ENCODE data around the gene ARPC5.

Gene ARPC5

GRCh38 chr1:183676586-183677189 lies 41.1 kb upstream of the ARPC5 start:
- Histone ChIP-seq H2BK15ac (ENCODE audit: low read length) (no peak overlapping the region), H4K91ac (ENCODE audit: low read depth, low read length, poor library complexity) (no peak overlapping the region), H3K27ac (replicated peaks; ENCODE audit: low read length) (no peak overlapping the region), H3K79me1 (ENCODE audit: low read depth, low read length) (no peaks in the 10 kb centered on the region), H2BK5ac (ENCODE audit: low read length) (no peak overlapping the region), H3K9ac (ENCODE audit: low read depth, low read length, poor library complexity) (no peak overlapping the region), H3K4me3 (ENCODE audit: low read length in 2 of 2) (peak overlapping the region in 1 of 2 donors; percentile 3), H3K36me3 (replicated peaks in 1 of 2; ENCODE audit: control insufficient read depth in 2 of 2, insufficient read depth in 2 of 2, low read length in 2 of 2) (no peaks in the 10 kb centered on the region), H3K23ac (ENCODE audit: low read depth, low read length, poor library complexity) (no peak overlapping the region), H3K4me2 (ENCODE audit: insufficient read depth, low read length, poor library complexity, severe bottlenecking) (no peak overlapping the region), H4K8ac (ENCODE audit: low read depth, low read length) (no peak overlapping the region), H3K14ac (ENCODE audit: low read length) (no peak overlapping the region), H2AK5ac (ENCODE audit: low read depth, low read length) (no peak overlapping the region), H3K9me3 (replicated peaks in 1 of 2; ENCODE audit: control insufficient read depth in 2 of 2, insufficient read depth in 1 of 2, low read depth in 1 of 2, low read length in 2 of 2) (peaks cover 0 to 5% of the 10 kb centered on the region in 2 donors), H3K4ac (ENCODE audit: low read length) (no peak overlapping the region), H3K4me1 (ENCODE audit: control insufficient read depth in 2 of 2, insufficient read depth in 1 of 2, low read depth in 1 of 2, low read length in 2 of 2) (peaks cover 0 to 6% of the 10 kb centered on the region in 2 donors), H2BK120ac (ENCODE audit: low read depth, low read length) (no peak overlapping the region), H2BK12ac (ENCODE audit: low read length) (no peak overlapping the region), H3K27me3 (ENCODE audit: control insufficient read depth in 3 of 3, insufficient read depth in 3 of 3, low read depth in 1 of 3, low read length in 3 of 3) (no peaks in the 10 kb centered on the region), H3K18ac (ENCODE audit: low read length) (no peak overlapping the region), H2AFZ (ENCODE audit: low read length) (peak overlapping the region; percentile 59)
- DNase-seq (ENCODE audit: low spot score) = no peak
- WGBS, 2 donors (ENCODE audit: extremely low coverage in 2 of 2, insufficient read length in 2 of 2, insufficient replicate concordance in 1 of 2) = no CpG with 5 or more reads among the region's 2 CpGs

GRCh38 chr1:183675883-183676585 lies 40.5 kb upstream of the ARPC5 start:
- H3K4me3 ChIP-seq (ENCODE audit: low read length in 2 of 2) = peak overlapping the region in 1 of 2 donors; percentile 3
- H3K4ac ChIP-seq (ENCODE audit: low read length) = no peak overlapping the region
- H3K9me3 ChIP-seq (replicated peaks in 1 of 2; ENCODE audit: control insufficient read depth in 2 of 2, insufficient read depth in 1 of 2, low read depth in 1 of 2, low read length in 2 of 2) = peaks cover 0 to 10% of the 10 kb centered on the region in 2 donors
- no peak overlapping the region for H4K8ac ChIP-seq (ENCODE audit: low read depth, low read length)
- no peak overlapping the region for H3K9ac ChIP-seq (ENCODE audit: low read depth, low read length, poor library complexity)
- H3K4me1 ChIP-seq (ENCODE audit: control insufficient read depth in 2 of 2, insufficient read depth in 1 of 2, low read depth in 1 of 2, low read length in 2 of 2) = peaks cover 0 to 6% of the 10 kb centered on the region in 2 donors
- H2AFZ ChIP-seq (ENCODE audit: low read length) = peak overlapping the region; percentile 59
- no peak for DNase-seq (ENCODE audit: low spot score)
- H4K91ac ChIP-seq (ENCODE audit: low read depth, low read length, poor library complexity) = no peak overlapping the region
- no peaks in the 10 kb centered on the region for H3K36me3 ChIP-seq (replicated peaks in 1 of 2; ENCODE audit: control insufficient read depth in 2 of 2, insufficient read depth in 2 of 2, low read length in 2 of 2)
- H2BK5ac ChIP-seq (ENCODE audit: low read length) = no peak overlapping the region
- no peak overlapping the region for H2BK120ac ChIP-seq (ENCODE audit: low read depth, low read length)
- no CpG with 5 or more reads among the region's 3 CpGs for WGBS, 2 donors (ENCODE audit: extremely low coverage in 2 of 2, insufficient read length in 2 of 2, insufficient replicate concordance in 1 of 2)
- H3K4me2 ChIP-seq (ENCODE audit: insufficient read depth, low read length, poor library complexity, severe bottlenecking) = no peak overlapping the region
- no peak overlapping the region for H3K14ac ChIP-seq (ENCODE audit: low read length)
- no peaks in the 10 kb centered on the region for H3K79me1 ChIP-seq (ENCODE audit: low read depth, low read length)
- no peak overlapping the region for H3K18ac ChIP-seq (ENCODE audit: low read length)
- no peak overlapping the region for H3K23ac ChIP-seq (ENCODE audit: low read depth, low read length, poor library complexity)
- H2AK5ac ChIP-seq (ENCODE audit: low read depth, low read length) = no peak overlapping the region
- H3K27me3 ChIP-seq (ENCODE audit: control insufficient read depth in 3 of 3, insufficient read depth in 3 of 3, low read depth in 1 of 3, low read length in 3 of 3) = no peaks in the 10 kb centered on the region
- H2BK15ac ChIP-seq (ENCODE audit: low read length) = no peak overlapping the region
- no peak overlapping the region for H3K27ac ChIP-seq (replicated peaks; ENCODE audit: low read length)
- H2BK12ac ChIP-seq (ENCODE audit: low read length) = no peak overlapping the region

GRCh38 chr1:183675381-183675780 lies 39.8 kb upstream of the ARPC5 start:
- H3K9ac ChIP-seq (ENCODE audit: low read depth, low read length, poor library complexity) = no peak overlapping the region
- no peak overlapping the region for H3K14ac ChIP-seq (ENCODE audit: low read length)
- peaks cover 0 to 6% of the 10 kb centered on the region in 2 donors for H3K4me1 ChIP-seq (ENCODE audit: control insufficient read depth in 2 of 2, insufficient read depth in 1 of 2, low read depth in 1 of 2, low read length in 2 of 2)
- no peak overlapping the region for H3K27ac ChIP-seq (replicated peaks; ENCODE audit: low read length)
- H3K36me3 ChIP-seq (replicated peaks in 1 of 2; ENCODE audit: control insufficient read depth in 2 of 2, insufficient read depth in 2 of 2, low read length in 2 of 2) = no peaks in the 10 kb centered on the region
- no peak overlapping the region for H4K8ac ChIP-seq (ENCODE audit: low read depth, low read length)
- H3K27me3 ChIP-seq (ENCODE audit: control insufficient read depth in 3 of 3, insufficient read depth in 3 of 3, low read depth in 1 of 3, low read length in 3 of 3) = no peaks in the 10 kb centered on the region
- H2BK5ac ChIP-seq (ENCODE audit: low read length) = no peak overlapping the region
- no peak overlapping the region for H3K4me3 ChIP-seq (ENCODE audit: low read length in 2 of 2)
- no peak overlapping the region for H2AK5ac ChIP-seq (ENCODE audit: low read depth, low read length)
- H3K4ac ChIP-seq (ENCODE audit: low read length) = no peak overlapping the region
- DNase-seq (ENCODE audit: low spot score) = no peak
- no peak overlapping the region for H3K23ac ChIP-seq (ENCODE audit: low read depth, low read length, poor library complexity)
- H2BK120ac ChIP-seq (ENCODE audit: low read depth, low read length) = no peak overlapping the region
- H2BK12ac ChIP-seq (ENCODE audit: low read length) = no peak overlapping the region
- no peak overlapping the region for H4K91ac ChIP-seq (ENCODE audit: low read depth, low read length, poor library complexity)
- H3K9me3 ChIP-seq (replicated peaks in 1 of 2; ENCODE audit: control insufficient read depth in 2 of 2, insufficient read depth in 1 of 2, low read depth in 1 of 2, low read length in 2 of 2) = peaks cover 0 to 15% of the 10 kb centered on the region in 2 donors
- H3K4me2 ChIP-seq (ENCODE audit: insufficient read depth, low read length, poor library complexity, severe bottlenecking) = no peak overlapping the region
- H2BK15ac ChIP-seq (ENCODE audit: low read length) = no peak overlapping the region
- H3K79me1 ChIP-seq (ENCODE audit: low read depth, low read length) = no peaks in the 10 kb centered on the region
- H2AFZ ChIP-seq (ENCODE audit: low read length) = no peak overlapping the region
- no peak overlapping the region for H3K18ac ChIP-seq (ENCODE audit: low read length)

GRCh38 chr1:183674886-183675285 lies 39.3 kb upstream of the ARPC5 start:
- Histone ChIP-seq H2BK5ac (ENCODE audit: low read length) (no peak overlapping the region), H3K14ac (ENCODE audit: low read length) (no peak overlapping the region), H3K4me1 (ENCODE audit: control insufficient read depth in 2 of 2, insufficient read depth in 1 of 2, low read depth in 1 of 2, low read length in 2 of 2) (peaks cover 0 to 6% of the 10 kb centered on the region in 2 donors), H3K18ac (ENCODE audit: low read length) (no peak overlapping the region), H3K9ac (ENCODE audit: low read depth, low read length, poor library complexity) (no peak overlapping the region), H3K4me3 (ENCODE audit: low read length in 2 of 2) (no peak overlapping the region), H2AK5ac (ENCODE audit: low read depth, low read length) (no peak overlapping the region), H2BK15ac (ENCODE audit: low read length) (no peak overlapping the region), H3K27ac (replicated peaks; ENCODE audit: low read length) (no peak overlapping the region), H3K79me1 (ENCODE audit: low read depth, low read length) (no peaks in the 10 kb centered on the region), H2BK12ac (ENCODE audit: low read length) (no peak overlapping the region), H4K8ac (ENCODE audit: low read depth, low read length) (no peak overlapping the region), H2BK120ac (ENCODE audit: low read depth, low read length) (no peak overlapping the region), H3K36me3 (replicated peaks in 1 of 2; ENCODE audit: control insufficient read depth in 2 of 2, insufficient read depth in 2 of 2, low read length in 2 of 2) (no peaks in the 10 kb centered on the region), H3K27me3 (ENCODE audit: control insufficient read depth in 3 of 3, insufficient read depth in 3 of 3, low read depth in 1 of 3, low read length in 3 of 3) (no peaks in the 10 kb centered on the region), H3K23ac (ENCODE audit: low read depth, low read length, poor library complexity) (no peak overlapping the region), H3K9me3 (replicated peaks in 1 of 2; ENCODE audit: control insufficient read depth in 2 of 2, insufficient read depth in 1 of 2, low read depth in 1 of 2, low read length in 2 of 2) (peaks cover 0 to 20% of the 10 kb centered on the region in 2 donors), H2AFZ (ENCODE audit: low read length) (no peak overlapping the region), H3K4ac (ENCODE audit: low read length) (no peak overlapping the region), H4K91ac (ENCODE audit: low read depth, low read length, poor library complexity) (no peak overlapping the region), H3K4me2 (ENCODE audit: insufficient read depth, low read length, poor library complexity, severe bottlenecking) (no peak overlapping the region)
- no CpG with 5 or more reads among the region's 2 CpGs for WGBS, 2 donors (ENCODE audit: extremely low coverage in 2 of 2, insufficient read length in 2 of 2, insufficient replicate concordance in 1 of 2)
- DNase-seq (ENCODE audit: low spot score) = no peak
